Femur (tissue), 1 donor: ENCODE data around the gene KRTAP10-9.
"Not testable (repeated sequence)": the region's sequence is repeated elsewhere in the genome, so short reads cannot be mapped to it uniquely, and the experiment has no call there.

ENCODE experiments used
- DNase-seq: peaks from one replicate; pipeline ENCODE4 v3.0.0-alpha.2; 2017

KRTAP10-9 gene

GRCh38 chr21:44596068-44596725 lies 30.7 kb upstream of the KRTAP10-9 start:
- DNase-seq = no peak

GRCh38 chr21:44598061-44598460 lies 28.8 kb upstream of the KRTAP10-9 start:
- DNase-seq = no peak

- DNase-seq = no peak
These were observed 27.4 kb upstream of the KRTAP10-9 start for GRCh38 chr21:44599264-44600029.

- DNase-seq = not testable (repeated sequence)
These were observed 26.5 kb upstream of the KRTAP10-9 start, which contains the start of gene KRTAP10-7 for GRCh38 chr21:44600118-44600978. Gene KRTAP10-7 (plus strand): TSS chr21:44600597. CDS start chr21:44600622, 25 bp downstream.

GRCh38 chr21:44601091-44601490 lies 25.8 kb upstream of the KRTAP10-9 start:
- DNase-seq = not testable (repeated sequence)

GRCh38 chr21:44601596-44602462 lies 25.1 kb upstream of the KRTAP10-9 start:
- no peak for DNase-seq

GRCh38 chr21:44602463-44602850 lies 24.4 kb upstream of the KRTAP10-9 start:
- DNase-seq = no peak

- no peak for DNase-seq
These were observed 23.6 kb upstream of the KRTAP10-9 start for GRCh38 chr21:44603109-44603875.

GRCh38 chr21:44603911-44604310 lies 23.0 kb upstream of the KRTAP10-9 start:
- DNase-seq = no peak

- DNase-seq = no peak
These were observed 20.4 kb upstream of the KRTAP10-9 start for GRCh38 chr21:44606495-44606894.

GRCh38 chr21:44609193-44609592 lies 17.7 kb upstream of the KRTAP10-9 start:
- DNase-seq = no peak

- not testable (repeated sequence) for DNase-seq
These were observed 16.6 kb upstream of the KRTAP10-9 start for GRCh38 chr21:44610157-44610843.

- DNase-seq = no peak
These were observed 15.3 kb upstream of the KRTAP10-9 start for GRCh38 chr21:44611551-44611950.

- no peak for DNase-seq
These were observed 14.8 kb upstream of the KRTAP10-9 start, which contains the start of gene KRTAP10-8 for GRCh38 chr21:44612029-44612486. Gene KRTAP10-8 (plus strand): TSS chr21:44612079. CDS start chr21:44612101, 22 bp downstream.

- no peak for DNase-seq
These were observed 14.1 kb upstream of the KRTAP10-9 start for GRCh38 chr21:44612669-44613229.

GRCh38 chr21:44613386-44614155 lies 13.3 kb upstream of the KRTAP10-9 start:
- no peak for DNase-seq

- DNase-seq = no peak
These were observed 12.7 kb upstream of the KRTAP10-9 start for GRCh38 chr21:44614161-44614631.

- no peak for DNase-seq
These were observed 11.9 kb upstream of the KRTAP10-9 start for GRCh38 chr21:44614961-44615391.

- no peak for DNase-seq
These were observed 11.4 kb upstream of the KRTAP10-9 start for GRCh38 chr21:44615466-44615865.
